ENCODE measurements around the gene PACSIN2.

GRCh38 chr22:42821386-42821785, 193.6 kb downstream of the PACSIN2 start:
- TF ChIP-seq, protein P1, sequence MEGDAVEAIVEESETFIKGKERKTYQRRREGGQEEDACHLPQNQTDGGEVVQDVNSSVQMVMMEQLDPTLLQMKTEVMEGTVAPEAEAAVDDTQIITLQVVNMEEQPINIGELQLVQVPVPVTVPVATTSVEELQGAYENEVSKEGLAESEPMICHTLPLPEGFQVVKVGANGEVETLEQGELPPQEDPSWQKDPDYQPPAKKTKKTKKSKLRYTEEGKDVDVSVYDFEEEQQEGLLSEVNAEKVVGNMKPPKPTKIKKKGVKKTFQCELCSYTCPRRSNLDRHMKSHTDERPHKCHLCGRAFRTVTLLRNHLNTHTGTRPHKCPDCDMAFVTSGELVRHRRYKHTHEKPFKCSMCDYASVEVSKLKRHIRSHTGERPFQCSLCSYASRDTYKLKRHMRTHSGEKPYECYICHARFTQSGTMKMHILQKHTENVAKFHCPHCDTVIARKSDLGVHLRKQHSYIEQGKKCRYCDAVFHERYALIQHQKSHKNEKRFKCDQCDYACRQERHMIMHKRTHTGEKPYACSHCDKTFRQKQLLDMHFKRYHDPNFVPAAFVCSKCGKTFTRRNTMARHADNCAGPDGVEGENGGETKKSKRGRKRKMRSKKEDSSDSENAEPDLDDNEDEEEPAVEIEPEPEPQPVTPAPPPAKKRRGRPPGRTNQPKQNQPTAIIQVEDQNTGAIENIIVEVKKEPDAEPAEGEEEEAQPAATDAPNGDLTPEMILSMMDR (IDR thresholded peaks at IDR 0.05) = no peak
- TF ChIP-seq, protein P2, sequence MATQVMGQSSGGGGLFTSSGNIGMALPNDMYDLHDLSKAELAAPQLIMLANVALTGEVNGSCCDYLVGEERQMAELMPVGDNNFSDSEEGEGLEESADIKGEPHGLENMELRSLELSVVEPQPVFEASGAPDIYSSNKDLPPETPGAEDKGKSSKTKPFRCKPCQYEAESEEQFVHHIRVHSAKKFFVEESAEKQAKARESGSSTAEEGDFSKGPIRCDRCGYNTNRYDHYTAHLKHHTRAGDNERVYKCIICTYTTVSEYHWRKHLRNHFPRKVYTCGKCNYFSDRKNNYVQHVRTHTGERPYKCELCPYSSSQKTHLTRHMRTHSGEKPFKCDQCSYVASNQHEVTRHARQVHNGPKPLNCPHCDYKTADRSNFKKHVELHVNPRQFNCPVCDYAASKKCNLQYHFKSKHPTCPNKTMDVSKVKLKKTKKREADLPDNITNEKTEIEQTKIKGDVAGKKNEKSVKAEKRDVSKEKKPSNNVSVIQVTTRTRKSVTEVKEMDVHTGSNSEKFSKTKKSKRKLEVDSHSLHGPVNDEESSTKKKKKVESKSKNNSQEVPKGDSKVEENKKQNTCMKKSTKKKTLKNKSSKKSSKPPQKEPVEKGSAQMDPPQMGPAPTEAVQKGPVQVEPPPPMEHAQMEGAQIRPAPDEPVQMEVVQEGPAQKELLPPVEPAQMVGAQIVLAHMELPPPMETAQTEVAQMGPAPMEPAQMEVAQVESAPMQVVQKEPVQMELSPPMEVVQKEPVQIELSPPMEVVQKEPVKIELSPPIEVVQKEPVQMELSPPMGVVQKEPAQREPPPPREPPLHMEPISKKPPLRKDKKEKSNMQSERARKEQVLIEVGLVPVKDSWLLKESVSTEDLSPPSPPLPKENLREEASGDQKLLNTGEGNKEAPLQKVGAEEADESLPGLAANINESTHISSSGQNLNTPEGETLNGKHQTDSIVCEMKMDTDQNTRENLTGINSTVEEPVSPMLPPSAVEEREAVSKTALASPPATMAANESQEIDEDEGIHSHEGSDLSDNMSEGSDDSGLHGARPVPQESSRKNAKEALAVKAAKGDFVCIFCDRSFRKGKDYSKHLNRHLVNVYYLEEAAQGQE (IDR thresholded peaks at IDR 0.05; ENCODE audit: insufficient read depth in 1 of 2, low read depth in 2 of 2, low read length in 1 of 2) = no peak
- TF ChIP-seq POLR2AphosphoS5 (IDR thresholded peaks at IDR 0.05; ENCODE audit: low read depth, low read length) (no peak), TCF7L2 (IDR thresholded peaks at IDR 0.05; ENCODE audit: low read depth, low read length) (no peak)
